GM12878 (cell line): ENCODE measurements around the gene ZNF526. TPM values are rescaled to one million over a fixed set of nuclear protein-coding genes. Genes with fewer than 3 reads are reported as not detected.

ENCODE experiments used
- ATAC-seq: fragments of 200-7000 bp; cut with Tn5 transposase; 3 replicates; pipeline ENCODE4 v1.9.1; 2020; ENCODE audit warnings: mild to moderate bottlenecking, moderate library complexity
- BruUV-seq: library from RNA; stranded (reverse); fragments of 400-500 nt; replicated peaks from 2 replicates; lab custom pipeline; 2021; lab: Mats Ljungman, UMichigan
- CTCF ChIA-PET: fragments of 300-600 bp; sonication (Branson Sonifier 250); formaldehyde crosslinking; extraction: SDS; loops from one replicate; lab custom pipeline; 2021; ENCODE audit warnings: inconsistent platforms; lab: Yijun Ruan, JAX
- POLR2A ChIA-PET: fragments of 350-600 bp; formaldehyde crosslinking; extraction: SDS; loops from one replicate; lab custom pipeline; 2021; ENCODE audit warnings: inconsistent platforms; lab: Charles Lee
- RAD21 ChIA-PET: fragments of 300-600 bp; sonication (Branson Sonifier 250); formaldehyde crosslinking; loops from one replicate; lab custom pipeline; 2023; ENCODE audit warnings: antibody characterized with exemption; ENCODE audit not compliant: unreplicated experiment; lab: Charles Lee
- SMC1A ChIA-PET: fragments of 300-600 bp; sonication (Branson Sonifier 250); formaldehyde crosslinking; loops from one replicate; lab custom pipeline; 2023; ENCODE audit not compliant: unreplicated experiment, uncharacterized antibody; lab: Charles Lee
- DNase-seq: peaks from one replicate; pipeline ENCODE4 v3.0.0-alpha.2; 2011; ENCODE audit warnings: low read depth, low spot score
- FAIRE-seq: peaks from 3 replicates; lab custom pipeline; 2011; peaks lifted over from hg19 to GRCh38; lab: Jason Lieb, UNC
- H2AFZ ChIP-seq: 2 replicates; pipeline ENCODE4 v1.6.0; 2011; ENCODE audit warnings: low read depth, low read length, control low read depth; ENCODE audit not compliant: control insufficient read depth
- H3K27ac ChIP-seq: 2 replicates; pipeline ENCODE4 v1.5.1; 2011; ENCODE audit warnings: control low read depth; ENCODE audit not compliant: control insufficient read depth, insufficient read depth
- H3K27me3 ChIP-seq, 2 experiments: replicated peaks in 1 of 2; 2 replicates each; pipeline versions ENCODE4 v1.6.0 to v1.6.1; 2011; ENCODE audit warnings: low read length in 1 of 2; ENCODE audit not compliant: control insufficient read depth in 2 of 2, insufficient read depth in 2 of 2
- H3K36me3 ChIP-seq, 2 experiments: 2 replicates each; pipeline ENCODE4 v1.5.1; 2011; ENCODE audit warnings: low read length in 1 of 2; ENCODE audit not compliant: control insufficient read depth in 2 of 2, insufficient read depth in 2 of 2
- H3K4me1 ChIP-seq: 2 replicates; pipeline ENCODE4 v1.6.1; 2011; ENCODE audit warnings: mild to moderate bottlenecking, low read length, moderate library complexity, mixed read lengths; ENCODE audit not compliant: control insufficient read depth, insufficient read depth
- H3K4me2 ChIP-seq: 2 replicates; pipeline ENCODE4 v1.6.0; 2011; ENCODE audit warnings: control low read depth; ENCODE audit not compliant: control insufficient read depth, insufficient read depth
- H3K4me3 ChIP-seq: fragments of 200-600 bp; sonication (generic); 2 replicates; pipeline ENCODE4 v1.5.1; 2016
- H3K79me2 ChIP-seq: 2 replicates; pipeline ENCODE4 v1.6.0; 2011; ENCODE audit warnings: low read length; ENCODE audit not compliant: control insufficient read depth, insufficient read depth
- H3K9ac ChIP-seq: 2 replicates; pipeline ENCODE4 v1.8.0; 2011; ENCODE audit warnings: low read length, control low read depth, mixed read lengths; ENCODE audit not compliant: control insufficient read depth, insufficient read depth
- H3K9me3 ChIP-seq: replicated peaks from 3 replicates; pipeline ENCODE4 v1.5.1; 2011; ENCODE audit warnings: mild to moderate bottlenecking, low read length; ENCODE audit not compliant: control insufficient read depth, insufficient read depth
- H4K20me1 ChIP-seq: 2 replicates; pipeline ENCODE4 v1.6.0; 2011; ENCODE audit not compliant: control insufficient read depth, insufficient read depth
- BACH1 ChIP-seq: fragments of 450-650 bp; IDR thresholded peaks from 2 replicates; pipeline ENCODE4 v1.6.1; 2017; ENCODE audit warnings: mild to moderate bottlenecking, borderline replicate concordance
- ELK1 ChIP-seq: IDR thresholded peaks from 2 replicates; pipeline ENCODE4 v1.6.1; 2012; ENCODE audit warnings: low read depth, low read length, improper control_type of control experiment
- HDAC6 ChIP-seq: fragments of 200-600 bp; sonication (generic); IDR thresholded peaks from one replicate; pipeline ENCODE4 v1.8.0; 2017; ENCODE audit warnings: antibody characterized with exemption; ENCODE audit not compliant: unreplicated experiment
- NR2F1 ChIP-seq: fragments of 450-650 bp; conservative IDR thresholded peaks from 2 replicates; pipeline ENCODE4 v1.6.1; 2017; ENCODE audit warnings: mild to moderate bottlenecking
- SKIL ChIP-seq: fragments of 450-650 bp; IDR thresholded peaks from 2 replicates; pipeline ENCODE4 v1.6.1; 2017; ENCODE audit warnings: mild to moderate bottlenecking, low read depth, inconsistent platforms; ENCODE audit not compliant: poor library complexity, severe bottlenecking
- ZNF207 ChIP-seq: fragments of 450-650 bp; IDR thresholded peaks from 2 replicates; pipeline ENCODE4 v1.6.1; 2014; ENCODE audit warnings: antibody characterized with exemption, mild to moderate bottlenecking, borderline replicate concordance
- ZNF384 ChIP-seq: IDR thresholded peaks from 2 replicates; pipeline ENCODE4 v1.6.1; 2012; ENCODE audit warnings: low read depth, mild to moderate bottlenecking, low read length, improper control_type of control experiment, borderline replicate concordance
- WGBS: methylation state at CpG from one replicate; pipeline ENCODE4 v1.1.6; 2016; ENCODE audit warnings: low lambda C conversion rate; ENCODE audit not compliant: insufficient replicate concordance, insufficient coverage; ENCODE audit errors: missing lambda C conversion rate; 5-methylcytosine and 5-hydroxymethylcytosine counted together
- in situ Hi-C: fragments of 300-500 bp; cut with MboI; formaldehyde crosslinking; loops from 9 replicates; pipeline ENCODE4 v1.14.3; 2018; ENCODE audit warnings: mixed read lengths
- intact Hi-C: fragments of 100-400 bp; cut with micrococcal nuclease; formaldehyde crosslinking; loops from one replicate; pipeline ENCODE4 v1.14.2; 2022; ENCODE audit not compliant: unreplicated experiment
- polyA plus RNA-seq, 11 experiments: library from polyadenylated mRNA; depleted of rRNA in 4 of 11; unstranded in 6 of 11; stranded (reverse) in 5 of 11; fragments of >200 nt; fragmentation: Nextera tagmentation in 4 of 11; fragmentation: Illumina TruSeq in 1 of 11; extraction: Ambion mirVana in 4 of 11; extraction: Trizol in 1 of 11; gene quantifications; 1 replicate in 1 of 11; 2 replicates in 10 of 11; pipeline versions ENCODE4 v1.2.1 to v1.2.3, GENCODE V29; 2011 to 2016; ENCODE audit warnings: inconsistent platforms in 2 of 11, missing spikeins in 2 of 11, low read depth in 1 of 11
- total RNA-seq, 4 experiments: library from RNA; depleted of rRNA in 3 of 4; stranded (reverse); fragments of >200 nt in 3 of 4; fragmentation: Illumina TruSeq in 1 of 4; extraction: Trizol in 1 of 4; gene quantifications; 2 replicates each; pipeline versions ENCODE4 v1.2.1 to v1.2.3, GENCODE V29; 2013 to 2021

The ZNF526 gene
- total and polyA plus RNA-seq, 10 of the 15 experiments (the other 5 are each of a cell fraction or from before 2014, with no cell fraction given): 1.8 to 18.3 (median 5.5) TPM

GRCh38 chr19:42191330-42191729, 28.8 kb upstream of the ZNF526 start (continued):
- TF ChIP-seq ELK1: no peak
- no peak for TF ChIP-seq HDAC6
- no peak for TF ChIP-seq ZNF207
- no peak for TF ChIP-seq BACH1

- Histone ChIP-seq H3K36me3 (peaks cover 0 to 2% of the 10 kb centered on the region in 2 experiments; a peak in 3 of 4 replicates), H3K4me2 (no peak overlapping the region), H3K9me3 (no peaks in the 10 kb centered on the region; the same call in 2 of the 3 replicates), H3K27me3 (no peaks in the 10 kb centered on the region), H3K4me1 (peaks cover 2% of the 10 kb centered on the region), H2AFZ (no peak overlapping the region), H4K20me1 (no peaks in the 10 kb centered on the region), H3K27ac (no peak overlapping the region), H3K4me3 (no peak overlapping the region), H3K79me2 (no peaks in the 10 kb centered on the region), H3K9ac (no peak overlapping the region)
- RAD21 ChIA-PET: interaction anchor here (0.6 kb wide), 1 partner anchor 316 kb away, joined by 3 read pairs; no protein-coding TSS in a partner anchor
- TF ChIP-seq NR2F1 (no peak), SKIL (no peak), ZNF384 (no peak)
- POLR2A ChIA-PET: interaction anchor here (0.6 to 0.9 kb wide), 2 partner anchors 9 to 19 kb away, joined by 3 to 4 read pairs; no protein-coding TSS in a partner anchor
- 47% methylated on average over 3 of the region's 3 CpGs for WGBS
- BruUV-seq: no TSS peak
- CTCF ChIA-PET: interaction anchor here (1.0 to 1.2 kb wide), 4 partner anchors 8 to 83 kb away, joined by 3 to 4 read pairs (median 4); no protein-coding TSS in a partner anchor
- DNase-seq (no peak), FAIRE-seq (no peak), ATAC-seq (no peak)
- intact Hi-C loops: no loop called here
- in situ Hi-C loops: no loop called here
- SMC1A ChIA-PET: interaction anchor here (0.8 to 1.4 kb wide), 4 partner anchors 36 to 83 kb away, joined by 3 read pairs; no protein-coding TSS in a partner anchor
These were observed 28.3 kb upstream of the ZNF526 start for GRCh38 chr19:42191855-42192254.
